Measurements from ENCODE around the gene ARHGDIB. TPM values are rescaled to one million over a fixed set of nuclear protein-coding genes. Genes with fewer than 3 reads are reported as not detected.

Gene ARHGDIB
- total RNA-seq: 33.1 and 39.9 TPM in 2 replicates

DNA sequence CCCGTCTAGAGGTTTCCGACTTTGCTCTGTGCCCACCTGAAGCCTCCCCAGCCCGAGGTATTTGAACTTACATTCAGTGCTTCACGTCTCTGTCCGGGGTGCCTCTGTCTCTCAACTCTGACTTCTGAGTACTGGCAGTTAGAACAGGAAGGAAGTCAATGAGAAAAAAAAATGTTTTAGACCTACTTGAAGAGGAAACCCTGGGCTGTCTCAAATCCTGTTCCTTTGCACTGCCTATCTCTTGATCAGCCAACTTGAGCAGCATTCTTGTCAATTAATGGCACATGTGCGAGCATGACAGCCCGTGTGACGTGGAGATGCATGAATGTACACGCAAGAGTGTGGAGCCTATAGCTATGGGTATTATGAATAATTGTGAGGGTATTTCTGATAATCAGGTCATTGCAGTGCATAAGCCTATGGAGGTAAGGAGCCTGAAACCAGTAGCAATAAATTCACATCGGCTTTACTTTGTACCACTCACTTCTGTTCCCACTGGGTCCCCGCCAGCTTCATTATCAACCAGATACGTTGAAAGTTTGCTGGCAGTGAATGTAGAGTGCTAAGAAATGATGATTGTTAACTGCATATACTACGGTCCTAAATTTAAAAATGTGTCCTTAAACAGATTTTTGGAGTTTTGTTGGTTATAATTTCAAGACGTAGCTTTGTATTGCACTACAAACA, at the start of gene ARHGDIB:
TSS of gene ARHGDIB (minus strand) at position 136 of the 687 bp plus-strand sequence. CDS start 10,889 bp downstream, outside the sequence.

DNA sequence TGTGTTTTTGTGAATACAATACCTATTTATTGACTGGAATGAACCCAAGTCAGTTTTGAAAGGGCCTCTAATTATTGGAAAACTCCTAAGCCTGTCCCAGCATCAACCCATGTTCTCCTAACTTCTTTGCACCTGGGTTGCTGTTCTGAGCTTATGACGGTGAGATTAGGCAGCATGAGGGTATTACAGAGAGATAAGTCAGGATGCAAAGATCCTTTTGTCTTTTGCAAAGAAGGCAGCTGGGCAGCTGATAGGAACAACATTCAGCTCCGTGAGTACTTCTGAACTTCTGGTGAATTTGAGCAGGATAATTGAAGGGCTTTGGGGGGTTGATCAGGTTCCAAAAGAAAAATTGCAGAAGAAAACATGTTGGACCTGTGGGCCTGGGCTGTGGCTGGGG, 11.4 kb upstream of the ARHGDIB start, which contains the start of gene PDE6H:
TSS of gene PDE6H (plus strand) at position 227 of the 400 bp plus-strand sequence. CDS start 4,971 bp downstream, outside the sequence.

DNA sequence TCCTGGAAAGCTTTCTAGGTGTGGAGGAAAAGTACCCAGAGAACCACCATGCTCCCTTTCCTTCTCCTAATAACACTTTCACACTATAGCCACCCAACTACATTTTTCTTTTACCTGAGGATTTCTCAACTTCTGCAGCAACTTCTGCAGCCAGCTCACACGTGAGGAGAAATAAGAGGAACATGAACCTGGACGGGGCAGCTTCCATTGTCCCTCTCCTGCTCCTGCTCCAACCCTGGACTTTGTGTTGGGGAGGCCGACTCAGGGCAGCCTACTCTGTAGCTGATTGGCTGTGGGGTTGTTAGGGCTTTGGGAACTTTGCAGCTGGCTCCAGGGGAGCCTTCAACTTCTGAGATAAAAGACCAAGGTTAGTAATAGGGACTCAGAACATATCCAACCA, 23.1 kb downstream of the ARHGDIB start, which contains the start of gene ERP27:
TSS of gene ERP27 (minus strand) at position 237 of the 400 bp plus-strand sequence. CDS start at position 208, 29 bp downstream.

Other genes starting within 250 kb of the ARHGDIB start
- gene WBP11, start 158.1 kb downstream of the ARHGDIB start, total RNA-seq: 17.1 and 24.7 TPM in 2 replicates
- 1.2 and 2.3 TPM in 2 replicates for gene C12orf60, start 157.9 kb downstream of the ARHGDIB start, total RNA-seq
- not detected in 2 replicates for gene SMCO3, start 147.4 kb downstream of the ARHGDIB start, total RNA-seq
- gene ART4, start 118.1 kb downstream of the ARHGDIB start, total RNA-seq: not detected in 2 replicates
- gene MGP, start 75.7 kb downstream of the ARHGDIB start, total RNA-seq: 0.14 TPM in 1 of 2 replicates, not detected in the other
- 2.8 and 5.7 TPM in 2 replicates for gene ERP27, start 23.1 kb downstream of the ARHGDIB start, total RNA-seq
- not detected in 2 replicates for gene PDE6H, start 11.4 kb upstream of the ARHGDIB start, total RNA-seq